Measurements from ENCODE around the gene RABEPK.

Gene RABEPK

DNA sequence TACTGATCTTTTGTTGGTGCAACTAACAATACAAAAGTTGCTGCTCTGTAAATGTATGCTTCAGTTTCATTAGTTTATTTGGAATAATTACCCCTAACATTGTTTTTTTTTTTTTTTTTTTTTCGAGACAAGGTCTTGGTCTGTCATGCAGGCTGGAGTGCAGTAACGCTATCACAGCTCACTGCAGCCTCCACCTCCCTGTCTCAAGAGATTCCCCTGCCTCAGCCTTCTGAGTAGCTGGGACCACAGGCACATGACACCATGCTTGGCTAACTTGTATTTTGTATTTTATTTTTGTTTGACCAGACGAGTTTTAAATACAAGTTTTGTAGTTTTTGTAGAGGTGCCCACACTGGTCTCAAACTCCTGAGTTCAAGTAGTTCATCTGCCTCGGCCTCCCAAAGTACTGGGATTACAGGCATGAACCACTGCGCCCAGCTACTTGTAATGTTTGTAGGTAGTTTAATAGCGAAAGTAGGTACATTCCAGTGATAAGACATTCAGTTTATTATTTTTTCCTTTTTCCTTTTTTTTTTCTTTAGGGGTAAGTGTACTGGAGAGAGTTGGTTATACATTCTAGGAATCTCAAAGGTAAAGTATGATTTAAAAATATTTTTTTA, 68.2 kb downstream of the RABEPK start:
- Histone ChIP-seq H3K4me1 (ENCODE audit: insufficient read depth, insufficient read length) (no peaks in the 10 kb centered on the region), H3K27me3 (ENCODE audit: insufficient read depth, insufficient read length) (no peaks in the 10 kb centered on the region), H3K36me3 (ENCODE audit: insufficient read depth, insufficient read length, low read length) (peaks cover 27% of the 10 kb centered on the region), H3K9ac (ENCODE audit: insufficient read length, low read depth) (no peak overlapping the region), H3K4me3 (ENCODE audit: insufficient read length, low read depth) (no peak overlapping the region), H3K9me3 (ENCODE audit: insufficient read depth, low read length) (no peaks in the 10 kb centered on the region)
- TF ChIP-seq SUZ12 (IDR thresholded peaks at IDR 0.05; ENCODE audit: extremely low read depth, insufficient read depth, insufficient read length) (no peak), YY1 (IDR thresholded peaks at IDR 0.05; ENCODE audit: insufficient read depth, insufficient read length) (no peak), ZNF274 (IDR thresholded peaks at IDR 0.05; ENCODE audit: low read depth, low read length) (no peak)
- DNase-seq (ENCODE audit: low read depth, low spot score) = no peak

DNA sequence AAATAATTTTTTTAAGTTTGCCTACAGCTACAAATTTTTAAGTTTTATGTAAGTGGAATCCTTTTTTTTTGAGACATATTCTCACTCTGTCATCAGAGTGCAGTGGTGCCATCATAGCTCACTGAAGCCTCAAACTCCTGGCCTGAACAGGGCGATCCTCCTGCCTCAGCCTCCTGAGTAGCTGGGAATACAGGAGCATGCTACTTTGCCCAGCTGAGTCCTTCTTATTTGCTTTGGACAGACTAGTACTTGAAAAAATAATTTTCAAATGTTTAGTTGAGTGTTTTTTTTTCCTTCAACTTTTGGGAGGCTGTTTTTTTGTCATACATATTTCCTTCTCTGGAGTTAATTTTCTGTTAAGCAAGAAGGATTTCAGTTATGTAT, 68.7 kb downstream of the RABEPK start:
- Histone ChIP-seq H3K9ac (ENCODE audit: insufficient read length, low read depth) (no peak overlapping the region), H3K27me3 (ENCODE audit: insufficient read depth, insufficient read length) (no peaks in the 10 kb centered on the region), H3K9me3 (ENCODE audit: insufficient read depth, low read length) (no peaks in the 10 kb centered on the region), H3K4me3 (ENCODE audit: insufficient read length, low read depth) (no peak overlapping the region), H3K4me1 (ENCODE audit: insufficient read depth, insufficient read length) (no peaks in the 10 kb centered on the region), H3K36me3 (ENCODE audit: insufficient read depth, insufficient read length, low read length) (peaks cover 23% of the 10 kb centered on the region)
- TF ChIP-seq SUZ12 (IDR thresholded peaks at IDR 0.05; ENCODE audit: extremely low read depth, insufficient read depth, insufficient read length) = no peak
- no peak for TF ChIP-seq YY1 (IDR thresholded peaks at IDR 0.05; ENCODE audit: insufficient read depth, insufficient read length)
- TF ChIP-seq ZNF274 (IDR thresholded peaks at IDR 0.05; ENCODE audit: low read depth, low read length) = no peak
- DNase-seq (ENCODE audit: low read depth, low spot score) = no peak

DNA sequence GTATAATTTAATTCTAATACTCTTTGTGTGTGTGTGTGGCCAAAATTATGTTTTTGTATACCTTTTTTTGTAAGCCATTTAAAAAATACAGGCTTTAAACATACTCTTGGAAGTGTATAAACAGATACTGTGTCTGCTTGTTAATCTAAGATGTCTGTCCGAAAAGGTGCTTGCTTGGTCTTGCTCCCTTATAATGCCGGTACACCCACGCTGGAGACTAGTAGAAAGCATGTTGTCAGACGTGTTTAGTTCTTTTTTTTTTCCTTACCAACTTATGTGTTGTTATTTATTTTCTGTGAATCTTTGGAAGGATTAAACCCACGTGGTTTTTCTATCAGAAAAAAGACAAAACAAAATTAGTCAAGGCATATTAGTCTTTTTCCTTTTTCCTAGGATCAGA, 70.7 kb downstream of the RABEPK start:
- Histone ChIP-seq H3K9ac (ENCODE audit: insufficient read length, low read depth) (no peak overlapping the region), H3K4me1 (ENCODE audit: insufficient read depth, insufficient read length) (no peaks in the 10 kb centered on the region), H3K36me3 (ENCODE audit: insufficient read depth, insufficient read length, low read length) (peaks cover 15% of the 10 kb centered on the region), H3K27me3 (ENCODE audit: insufficient read depth, insufficient read length) (no peaks in the 10 kb centered on the region), H3K4me3 (ENCODE audit: insufficient read length, low read depth) (no peak overlapping the region), H3K9me3 (ENCODE audit: insufficient read depth, low read length) (no peaks in the 10 kb centered on the region)
- DNase-seq (ENCODE audit: low read depth, low spot score) = no peak
- TF ChIP-seq YY1 (IDR thresholded peaks at IDR 0.05; ENCODE audit: insufficient read depth, insufficient read length) = no peak
- TF ChIP-seq SUZ12 (IDR thresholded peaks at IDR 0.05; ENCODE audit: extremely low read depth, insufficient read depth, insufficient read length) = no peak
- no peak for TF ChIP-seq ZNF274 (IDR thresholded peaks at IDR 0.05; ENCODE audit: low read depth, low read length)

DNA sequence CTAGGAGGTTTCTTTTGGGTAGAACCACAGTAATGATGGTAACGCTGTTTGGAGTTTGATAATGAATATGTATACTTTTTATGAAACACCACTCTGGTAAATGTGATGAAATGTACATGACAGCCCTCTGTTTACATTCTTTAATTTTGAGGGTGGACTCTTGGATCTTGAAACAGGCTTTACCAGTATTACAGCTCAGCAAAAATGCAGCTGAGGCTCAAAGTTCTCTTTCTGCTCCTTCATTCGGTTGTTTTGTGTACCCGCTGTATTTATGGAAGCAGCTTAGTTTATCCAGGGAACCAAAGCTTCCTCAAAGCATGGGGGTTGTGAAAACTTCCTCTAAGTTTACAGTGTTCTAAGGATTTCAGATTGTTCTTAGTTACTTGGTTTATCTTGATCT, 72.4 kb downstream of the RABEPK start:
- no peaks in the 10 kb centered on the region for H3K9me3 ChIP-seq (ENCODE audit: insufficient read depth, low read length)
- no peak overlapping the region for H3K9ac ChIP-seq (ENCODE audit: insufficient read length, low read depth)
- H3K4me1 ChIP-seq (ENCODE audit: insufficient read depth, insufficient read length) = no peaks in the 10 kb centered on the region
- H3K36me3 ChIP-seq (ENCODE audit: insufficient read depth, insufficient read length, low read length) = peaks cover 15% of the 10 kb centered on the region
- H3K4me3 ChIP-seq (ENCODE audit: insufficient read length, low read depth) = no peak overlapping the region
- DNase-seq (ENCODE audit: low read depth, low spot score) = no peak
- TF ChIP-seq ZNF274 (IDR thresholded peaks at IDR 0.05; ENCODE audit: low read depth, low read length) (no peak), SUZ12 (IDR thresholded peaks at IDR 0.05; ENCODE audit: extremely low read depth, insufficient read depth, insufficient read length) (no peak), YY1 (IDR thresholded peaks at IDR 0.05; ENCODE audit: insufficient read depth, insufficient read length) (no peak)
- H3K27me3 ChIP-seq (ENCODE audit: insufficient read depth, insufficient read length) = no peaks in the 10 kb centered on the region

DNA sequence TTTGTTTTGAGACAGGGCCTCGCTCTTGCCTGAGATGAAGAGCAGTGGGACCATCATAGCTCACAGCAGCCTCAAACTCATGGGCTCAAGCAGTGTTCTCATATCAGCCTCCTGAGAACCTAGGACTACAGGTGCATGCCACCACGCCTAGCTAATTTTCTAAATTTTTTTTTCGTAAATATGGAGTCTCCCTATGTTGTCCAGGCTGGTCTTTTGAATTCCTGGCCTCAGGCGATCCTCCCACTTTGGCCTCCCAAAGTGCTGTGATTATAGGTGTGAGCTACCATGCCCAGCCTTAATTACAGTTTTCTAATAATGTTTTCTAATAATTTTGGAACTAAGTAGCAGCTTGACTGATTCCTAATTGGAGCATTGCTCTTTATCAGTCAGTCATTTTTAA, 76.4 kb downstream of the RABEPK start:
- Histone ChIP-seq H3K4me3 (ENCODE audit: insufficient read length, low read depth) (no peak overlapping the region), H3K4me1 (ENCODE audit: insufficient read depth, insufficient read length) (no peaks in the 10 kb centered on the region), H3K9me3 (ENCODE audit: insufficient read depth, low read length) (no peaks in the 10 kb centered on the region), H3K27me3 (ENCODE audit: insufficient read depth, insufficient read length) (no peaks in the 10 kb centered on the region), H3K9ac (ENCODE audit: insufficient read length, low read depth) (no peak overlapping the region), H3K36me3 (ENCODE audit: insufficient read depth, insufficient read length, low read length) (peaks cover 5% of the 10 kb centered on the region)
- TF ChIP-seq SUZ12 (IDR thresholded peaks at IDR 0.05; ENCODE audit: extremely low read depth, insufficient read depth, insufficient read length) = no peak
- TF ChIP-seq ZNF274 (IDR thresholded peaks at IDR 0.05; ENCODE audit: low read depth, low read length) = no peak
- TF ChIP-seq YY1 (IDR thresholded peaks at IDR 0.05; ENCODE audit: insufficient read depth, insufficient read length) = no peak
- DNase-seq (ENCODE audit: low read depth, low spot score) = no peak

DNA sequence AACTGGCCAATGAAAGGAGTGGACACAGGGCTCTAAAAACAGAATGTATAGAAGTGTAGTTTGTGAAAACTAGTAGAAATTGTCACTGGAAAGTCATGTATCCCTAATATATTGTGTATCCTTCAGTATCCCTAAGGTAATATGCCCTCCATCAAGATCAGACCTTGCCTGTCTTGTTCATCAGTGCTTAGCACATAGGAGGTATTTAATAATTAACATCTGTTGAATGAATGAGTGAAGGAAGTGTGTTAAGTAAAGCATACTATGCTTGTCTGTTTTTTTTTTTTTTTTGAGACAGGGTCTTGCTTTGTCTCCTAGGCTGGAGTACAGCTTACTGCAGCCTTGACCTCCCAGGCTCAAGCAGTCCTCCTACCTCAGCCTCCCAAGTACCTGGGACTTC, 77.1 kb downstream of the RABEPK start:
- DNase-seq (ENCODE audit: low read depth, low spot score) = no peak
- peaks cover 5% of the 10 kb centered on the region for H3K36me3 ChIP-seq (ENCODE audit: insufficient read depth, insufficient read length, low read length)
- H3K9ac ChIP-seq (ENCODE audit: insufficient read length, low read depth) = no peak overlapping the region
- TF ChIP-seq ZNF274 (IDR thresholded peaks at IDR 0.05; ENCODE audit: low read depth, low read length) (no peak), SUZ12 (IDR thresholded peaks at IDR 0.05; ENCODE audit: extremely low read depth, insufficient read depth, insufficient read length) (no peak), YY1 (IDR thresholded peaks at IDR 0.05; ENCODE audit: insufficient read depth, insufficient read length) (no peak)
- H3K27me3 ChIP-seq (ENCODE audit: insufficient read depth, insufficient read length) = no peaks in the 10 kb centered on the region
- H3K4me3 ChIP-seq (ENCODE audit: insufficient read length, low read depth) = no peak overlapping the region
- no peaks in the 10 kb centered on the region for H3K4me1 ChIP-seq (ENCODE audit: insufficient read depth, insufficient read length)
- H3K9me3 ChIP-seq (ENCODE audit: insufficient read depth, low read length) = no peaks in the 10 kb centered on the region

DNA sequence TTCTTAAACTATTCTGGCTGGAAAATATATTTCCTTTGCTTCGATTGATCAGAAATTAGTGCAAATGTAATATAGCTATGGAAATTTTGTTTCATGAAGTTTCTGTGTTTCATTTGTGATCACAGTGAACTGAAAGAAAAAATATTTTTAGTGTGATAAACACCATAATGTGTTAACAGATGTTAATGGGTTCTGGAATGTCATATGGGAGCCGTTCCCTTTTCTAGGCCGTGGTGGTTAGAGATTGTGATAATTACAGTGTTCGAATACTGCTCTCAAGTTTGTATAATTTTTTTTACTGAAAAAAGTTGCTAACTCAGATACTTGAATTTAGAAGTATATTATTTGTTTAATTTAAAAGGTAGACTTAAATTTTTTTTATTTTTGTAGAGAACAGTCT, 80.6 kb downstream of the RABEPK start:
- TF ChIP-seq SUZ12 (IDR thresholded peaks at IDR 0.05; ENCODE audit: extremely low read depth, insufficient read depth, insufficient read length) = no peak
- no peak for TF ChIP-seq ZNF274 (IDR thresholded peaks at IDR 0.05; ENCODE audit: low read depth, low read length)
- TF ChIP-seq YY1 (IDR thresholded peaks at IDR 0.05; ENCODE audit: insufficient read depth, insufficient read length) = no peak
- Histone ChIP-seq H3K4me3 (ENCODE audit: insufficient read length, low read depth) (no peak overlapping the region), H3K4me1 (ENCODE audit: insufficient read depth, insufficient read length) (no peaks in the 10 kb centered on the region), H3K9ac (ENCODE audit: insufficient read length, low read depth) (no peak overlapping the region), H3K27me3 (ENCODE audit: insufficient read depth, insufficient read length) (no peaks in the 10 kb centered on the region), H3K9me3 (ENCODE audit: insufficient read depth, low read length) (no peaks in the 10 kb centered on the region), H3K36me3 (ENCODE audit: insufficient read depth, insufficient read length, low read length) (peaks cover 4% of the 10 kb centered on the region)
- no peak for DNase-seq (ENCODE audit: low read depth, low spot score)

Data from NT2/D1 (cell line).